IPS-NIHi7 (cell line): ENCODE results near the gene STARD5.

Experiments used
- DNase-seq: peaks from one replicate; pipeline ENCODE4 v3.0.0; 2012; ENCODE audit warnings: mixed read lengths; ENCODE audit errors: extremely low spot score

Gene STARD5

GRCh38 chr15:81293728-81294515, 30.0 kb downstream of the STARD5 start:
- no peak for DNase-seq

GRCh38 chr15:81292523-81293001, 31.4 kb downstream of the STARD5 start:
- DNase-seq: no peak

- no peak for DNase-seq
Observed at GRCh38 chr15:81291916-81292522, 31.9 kb downstream of the STARD5 start.

- no peak for DNase-seq
Observed at GRCh38 chr15:81289910-81290309, 34.0 kb downstream of the STARD5 start.

- DNase-seq: no peak
Observed at GRCh38 chr15:81288616-81289015, 35.3 kb downstream of the STARD5 start.

- no peak for DNase-seq
Observed at GRCh38 chr15:81288040-81288439, 35.9 kb downstream of the STARD5 start.

GRCh38 chr15:81286621-81287121, 37.3 kb downstream of the STARD5 start:
- DNase-seq: no peak

- no peak for DNase-seq
Observed at GRCh38 chr15:81285461-81285860, 38.5 kb downstream of the STARD5 start.

GRCh38 chr15:81284256-81285031, 39.5 kb downstream of the STARD5 start:
- no peak for DNase-seq

- DNase-seq: no peak
Observed at GRCh38 chr15:81282911-81283310, 41.0 kb downstream of the STARD5 start.

- DNase-seq: no peak
Observed at GRCh38 chr15:81282606-81282895, 41.4 kb downstream of the STARD5 start.

- no peak for DNase-seq
Observed at GRCh38 chr15:81281766-81282605, 42.0 kb downstream of the STARD5 start.

- DNase-seq: no peak
Observed at GRCh38 chr15:81281456-81281735, 42.5 kb downstream of the STARD5 start.

GRCh38 chr15:81280696-81281455, 43.1 kb downstream of the STARD5 start:
- no peak for DNase-seq

- no peak for DNase-seq
Observed at GRCh38 chr15:81279621-81280485, 44.1 kb downstream of the STARD5 start.

- DNase-seq: no peak
Observed at GRCh38 chr15:81278306-81279029, 45.5 kb downstream of the STARD5 start.

GRCh38 chr15:81277851-81278250, 46.1 kb downstream of the STARD5 start:
- DNase-seq: no peak

GRCh38 chr15:81276967-81277366, 47.0 kb downstream of the STARD5 start:
- DNase-seq: no peak

GRCh38 chr15:81275711-81276392, 48.1 kb downstream of the STARD5 start:
- DNase-seq: no peak
